ENCODE results near the gene CNDP2.

CNDP2 gene

GRCh38 chr18:74534981-74535649 lies 39.0 kb downstream of the CNDP2 start:
- H3K4me1 Mint-ChIP-seq (ENCODE audit: low read depth), result no peaks in the 10 kb centered on the region
- no peaks in the 10 kb centered on the region for H3K36me3 Mint-ChIP-seq (ENCODE audit: low read depth)
- DNase-seq (ENCODE audit: low spot score), result no peak
- H3K27ac Mint-ChIP-seq, result no peak overlapping the region
- no peak overlapping the region for H3K4me3 Mint-ChIP-seq
- H3K9me3 Mint-ChIP-seq, result no peaks in the 10 kb centered on the region
- peaks cover 8% of the 10 kb centered on the region for H3K27me3 Mint-ChIP-seq (ENCODE audit: low read depth)

DNA sequence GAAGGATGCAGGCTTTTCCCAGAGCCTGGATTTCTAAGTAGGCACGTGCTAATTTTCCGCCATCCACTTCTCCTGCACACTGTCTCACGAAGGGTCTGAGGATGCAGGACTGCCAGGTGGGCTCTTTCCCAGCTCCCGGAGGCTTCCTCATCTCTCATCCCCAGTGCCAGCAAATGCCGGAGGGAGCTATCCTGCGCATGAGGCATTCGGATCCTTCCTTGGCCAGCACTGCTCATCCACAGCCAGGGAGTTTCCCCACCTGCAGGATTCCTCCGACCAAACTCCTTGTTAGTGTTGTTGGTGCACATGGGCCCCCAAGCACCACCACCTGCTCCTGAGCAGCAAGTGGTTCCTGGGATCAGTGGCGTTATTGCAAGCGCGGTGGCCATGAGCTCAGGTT lies 43.1 kb downstream of the CNDP2 start:
- H3K9me3 Mint-ChIP-seq, result no peaks in the 10 kb centered on the region
- no peaks in the 10 kb centered on the region for H3K36me3 Mint-ChIP-seq (ENCODE audit: low read depth)
- H3K4me1 Mint-ChIP-seq (ENCODE audit: low read depth), result no peaks in the 10 kb centered on the region
- H3K27ac Mint-ChIP-seq, result no peak overlapping the region
- DNase-seq (ENCODE audit: low spot score), result no peak
- H3K27me3 Mint-ChIP-seq (ENCODE audit: low read depth), result peaks cover 8% of the 10 kb centered on the region
- H3K4me3 Mint-ChIP-seq, result no peak overlapping the region

DNA sequence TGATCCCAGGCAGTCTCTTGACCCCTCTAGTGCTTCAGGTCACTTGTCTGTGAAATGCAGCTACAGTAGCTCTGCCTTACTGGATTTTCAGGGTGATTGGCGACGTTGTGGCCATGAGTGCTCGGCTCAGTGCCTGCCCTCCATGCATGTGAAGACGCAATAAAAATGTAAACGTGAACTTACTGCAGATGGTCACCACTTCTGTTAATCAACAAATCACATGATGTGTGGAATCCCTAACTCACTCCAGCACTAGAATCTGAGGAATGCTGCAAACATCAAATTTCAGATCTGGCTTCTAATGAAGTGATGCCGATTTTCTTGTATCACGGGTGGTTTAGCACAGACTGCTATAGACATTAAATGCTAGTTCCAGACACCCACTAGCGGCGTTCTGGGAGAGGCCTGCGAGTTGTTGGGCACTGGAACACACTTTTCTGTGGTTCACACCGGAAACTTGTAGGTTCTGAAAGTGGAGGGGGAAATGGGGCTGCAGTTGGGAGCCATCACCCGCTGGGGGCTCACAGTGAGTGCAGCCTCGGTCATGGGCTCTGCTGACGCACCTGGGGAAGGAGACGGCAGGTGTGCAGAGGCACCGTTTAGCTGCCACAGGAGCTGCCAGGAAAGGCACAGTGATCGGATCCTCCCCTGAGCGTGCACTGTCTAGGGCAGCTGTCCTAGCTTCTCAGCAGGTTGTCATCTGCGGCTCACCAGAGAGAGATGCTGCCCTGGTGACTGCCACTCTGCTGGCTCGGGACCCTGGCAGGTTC lies 44.7 kb downstream of the CNDP2 start:
- peaks cover 8% of the 10 kb centered on the region for H3K27me3 Mint-ChIP-seq (ENCODE audit: low read depth)
- no peak for DNase-seq (ENCODE audit: low spot score)
- no peak overlapping the region for H3K4me3 Mint-ChIP-seq
- no peaks in the 10 kb centered on the region for H3K9me3 Mint-ChIP-seq
- H3K27ac Mint-ChIP-seq, result no peak overlapping the region
- no peaks in the 10 kb centered on the region for H3K36me3 Mint-ChIP-seq (ENCODE audit: low read depth)
- H3K4me1 Mint-ChIP-seq (ENCODE audit: low read depth), result no peaks in the 10 kb centered on the region

DNA sequence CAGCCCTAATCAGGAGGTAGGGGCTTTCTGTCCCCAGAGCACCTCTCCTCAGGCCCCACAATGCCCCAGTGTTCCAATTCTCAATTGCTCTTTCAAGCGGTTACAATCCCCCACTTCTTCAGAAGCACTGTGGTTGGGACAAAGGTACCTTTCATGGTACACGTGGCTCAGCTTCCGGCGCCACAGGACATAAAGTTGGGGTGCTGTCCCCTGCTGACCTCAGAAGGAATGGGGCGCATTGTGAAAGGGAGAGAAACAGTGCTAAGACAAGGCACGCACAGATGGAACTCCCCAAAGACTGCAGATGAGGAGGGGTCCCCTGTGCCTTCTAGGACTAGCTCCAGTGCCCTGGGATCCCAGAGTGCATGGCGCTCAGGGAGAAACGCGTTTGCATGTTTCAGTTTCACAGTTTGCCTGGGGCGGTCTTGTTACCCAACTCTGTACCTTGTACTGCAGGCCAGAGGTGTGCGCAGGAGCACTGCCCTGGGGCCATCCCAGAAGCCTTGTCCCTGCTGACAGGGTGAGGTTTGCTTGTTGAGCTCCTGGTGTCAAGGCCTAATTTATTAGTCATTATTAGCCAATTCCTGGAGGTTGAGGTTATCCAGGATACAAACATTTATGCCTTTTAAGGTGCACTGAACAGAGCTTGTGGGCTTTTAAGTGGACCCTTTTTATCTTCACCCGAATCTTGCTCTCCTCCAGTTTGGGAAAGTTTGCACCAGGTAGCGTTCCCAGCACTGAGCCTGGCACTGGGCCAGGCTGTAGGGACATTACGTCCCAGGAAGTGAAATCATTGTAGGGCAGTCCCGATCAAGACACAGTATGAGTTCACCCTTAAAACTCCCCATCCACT lies 45.8 kb downstream of the CNDP2 start:
- Mint-ChIP-seq H3K36me3 (ENCODE audit: low read depth) (no peaks in the 10 kb centered on the region), H3K4me1 (ENCODE audit: low read depth) (no peaks in the 10 kb centered on the region), H3K9me3 (no peaks in the 10 kb centered on the region), H3K27ac (no peak overlapping the region), H3K27me3 (ENCODE audit: low read depth) (peaks cover 4% of the 10 kb centered on the region), H3K4me3 (no peak overlapping the region)
- DNase-seq (ENCODE audit: low spot score), result no peak

GRCh38 chr18:74544898-74545297 lies 48.7 kb downstream of the CNDP2 start:
- Mint-ChIP-seq H3K4me1 (ENCODE audit: low read depth) (no peaks in the 10 kb centered on the region), H3K27me3 (ENCODE audit: low read depth) (no peaks in the 10 kb centered on the region), H3K9me3 (peaks cover 12% of the 10 kb centered on the region), H3K4me3 (no peak overlapping the region), H3K27ac (no peak overlapping the region), H3K36me3 (ENCODE audit: low read depth) (no peaks in the 10 kb centered on the region)
- DNase-seq (ENCODE audit: low spot score), result no peak

- DNase-seq (ENCODE audit: low spot score), result no peak
- Mint-ChIP-seq H3K9me3 (peaks cover 12% of the 10 kb centered on the region), H3K27ac (no peak overlapping the region), H3K27me3 (ENCODE audit: low read depth) (no peaks in the 10 kb centered on the region), H3K4me1 (ENCODE audit: low read depth) (no peaks in the 10 kb centered on the region), H3K4me3 (no peak overlapping the region), H3K36me3 (ENCODE audit: low read depth) (no peaks in the 10 kb centered on the region)
Observed at GRCh38 chr18:74546007-74546406, 49.8 kb downstream of the CNDP2 start.

GRCh38 chr18:74546751-74547530 lies 50.8 kb downstream of the CNDP2 start:
- H3K4me1 Mint-ChIP-seq (ENCODE audit: low read depth), result no peaks in the 10 kb centered on the region
- H3K4me3 Mint-ChIP-seq, result no peak overlapping the region
- DNase-seq (ENCODE audit: low spot score), result no peak
- no peaks in the 10 kb centered on the region for H3K27me3 Mint-ChIP-seq (ENCODE audit: low read depth)
- H3K27ac Mint-ChIP-seq, result no peak overlapping the region
- peaks cover 12% of the 10 kb centered on the region for H3K9me3 Mint-ChIP-seq
- no peaks in the 10 kb centered on the region for H3K36me3 Mint-ChIP-seq (ENCODE audit: low read depth)

GRCh38 chr18:74547860-74548259 lies 51.7 kb downstream of the CNDP2 start:
- H3K27ac Mint-ChIP-seq, result no peak overlapping the region
- peaks cover 12% of the 10 kb centered on the region for H3K9me3 Mint-ChIP-seq
- H3K36me3 Mint-ChIP-seq (ENCODE audit: low read depth), result no peaks in the 10 kb centered on the region

DNA sequence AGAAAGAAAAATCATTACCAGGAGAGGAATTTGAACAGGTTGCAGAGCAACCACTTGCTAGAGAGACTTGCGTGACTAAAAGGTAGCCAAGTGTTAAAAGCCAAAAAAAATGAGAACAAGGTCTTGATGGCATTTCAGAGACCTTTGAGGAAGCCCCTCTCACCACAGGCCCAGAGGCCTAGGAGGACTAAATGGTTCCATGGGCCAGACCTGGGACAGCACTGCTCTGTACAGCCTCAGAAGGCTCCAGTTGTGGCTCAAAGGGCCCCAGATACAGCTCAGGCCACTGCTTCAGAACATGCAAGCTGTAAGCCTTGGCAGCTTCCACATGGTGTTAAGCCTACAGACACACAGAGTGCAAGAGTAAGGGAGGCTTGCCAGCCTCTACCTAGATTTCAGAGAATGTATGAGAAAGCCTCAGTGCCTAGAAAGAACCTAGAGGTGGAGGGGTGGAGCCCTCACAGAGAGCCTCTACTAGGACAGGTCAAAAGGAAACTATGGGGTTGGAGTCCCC lies 53.5 kb downstream of the CNDP2 start:
- Mint-ChIP-seq H3K4me3 (no peak overlapping the region), H3K9me3 (peaks cover 12% of the 10 kb centered on the region)

More at GRCh38 chr18:74547860-74548259, 51.7 kb downstream of the CNDP2 start:
- Mint-ChIP-seq H3K4me3 (no peak overlapping the region), H3K4me1 (ENCODE audit: low read depth) (no peaks in the 10 kb centered on the region), H3K27me3 (ENCODE audit: low read depth) (no peaks in the 10 kb centered on the region)
- no peak for DNase-seq (ENCODE audit: low spot score)

GRCh38 chr18:74550886-74551285 lies 54.7 kb downstream of the CNDP2 start:
- DNase-seq (ENCODE audit: low spot score), result no peak
- H3K27me3 Mint-ChIP-seq (ENCODE audit: low read depth), result peaks cover 2% of the 10 kb centered on the region
- H3K4me1 Mint-ChIP-seq (ENCODE audit: low read depth), result no peaks in the 10 kb centered on the region
- no peaks in the 10 kb centered on the region for H3K36me3 Mint-ChIP-seq (ENCODE audit: low read depth)
- peaks cover 12% of the 10 kb centered on the region for H3K9me3 Mint-ChIP-seq
- H3K4me3 Mint-ChIP-seq, result no peak overlapping the region
- no peak overlapping the region for H3K27ac Mint-ChIP-seq

More for the DNA sequence above, 53.5 kb downstream of the CNDP2 start:
- Mint-ChIP-seq H3K4me1 (ENCODE audit: low read depth) (no peaks in the 10 kb centered on the region), H3K36me3 (ENCODE audit: low read depth) (no peaks in the 10 kb centered on the region), H3K27ac (no peak overlapping the region), H3K27me3 (ENCODE audit: low read depth) (peaks cover 2% of the 10 kb centered on the region)
- DNase-seq (ENCODE audit: low spot score), result no peak

DNA sequence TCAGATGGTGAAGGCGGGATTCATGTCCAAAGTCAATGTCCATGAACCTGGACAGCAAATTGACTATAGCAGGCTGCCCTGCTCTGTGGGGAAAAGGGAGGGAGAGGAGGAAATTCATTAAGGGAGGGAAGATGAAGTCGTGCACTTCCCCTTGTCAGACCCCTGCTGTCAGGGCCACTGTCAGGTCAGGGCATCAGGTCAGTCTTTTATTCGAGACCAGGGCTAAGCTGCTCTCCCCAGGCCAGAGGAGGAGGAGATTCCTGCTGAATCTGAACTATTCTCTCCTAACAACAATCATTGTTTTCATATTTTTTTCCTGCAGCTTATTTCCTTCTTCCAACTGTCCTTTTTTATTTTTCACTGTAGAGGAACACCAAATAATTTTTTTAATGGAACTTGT lies 55.3 kb downstream of the CNDP2 start:
- H3K4me3 Mint-ChIP-seq, result no peak overlapping the region
- DNase-seq (ENCODE audit: low spot score), result no peak
- H3K27ac Mint-ChIP-seq, result no peak overlapping the region
- H3K27me3 Mint-ChIP-seq (ENCODE audit: low read depth), result peaks cover 2% of the 10 kb centered on the region
- H3K4me1 Mint-ChIP-seq (ENCODE audit: low read depth), result no peaks in the 10 kb centered on the region
- H3K36me3 Mint-ChIP-seq (ENCODE audit: low read depth), result no peaks in the 10 kb centered on the region
- H3K9me3 Mint-ChIP-seq, result peaks cover 12% of the 10 kb centered on the region

DNA sequence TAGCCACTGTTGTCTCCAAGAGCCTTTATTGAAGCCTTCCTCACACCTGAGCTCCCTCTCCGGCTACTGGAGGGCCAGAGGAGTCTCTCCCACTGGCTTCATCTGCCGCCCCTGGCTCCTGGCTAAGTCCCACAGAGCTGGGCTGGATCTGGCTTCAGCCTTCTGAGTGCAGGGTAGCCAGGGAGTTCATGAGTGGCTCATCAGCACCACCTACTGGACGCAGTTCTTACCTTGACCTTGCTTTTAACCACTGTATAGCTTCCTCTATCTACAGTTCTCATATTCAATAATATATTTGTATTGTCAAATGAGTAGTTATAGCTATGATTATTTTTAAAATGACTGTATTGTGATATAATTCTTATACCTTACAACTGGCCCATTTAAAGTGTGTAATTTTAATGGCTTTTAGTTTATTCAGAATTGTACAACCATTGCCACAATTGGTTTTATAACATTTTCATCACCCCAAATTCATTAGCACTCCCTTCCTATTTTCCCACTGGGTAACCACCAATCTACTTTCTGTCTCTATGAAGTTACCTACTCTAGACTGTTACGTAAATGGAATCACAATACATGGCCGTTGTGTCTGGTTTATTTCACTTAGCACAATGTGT lies 55.9 kb downstream of the CNDP2 start:
- Mint-ChIP-seq H3K4me1 (ENCODE audit: low read depth) (no peaks in the 10 kb centered on the region), H3K4me3 (no peak overlapping the region), H3K36me3 (ENCODE audit: low read depth) (no peaks in the 10 kb centered on the region), H3K27ac (no peak overlapping the region), H3K9me3 (peaks cover 12% of the 10 kb centered on the region), H3K27me3 (ENCODE audit: low read depth) (peaks cover 2% of the 10 kb centered on the region)
- peak; percentile 62 for DNase-seq (ENCODE audit: low spot score)

GRCh38 chr18:74556126-74556525 lies 60.0 kb downstream of the CNDP2 start:
- Mint-ChIP-seq H3K4me1 (ENCODE audit: low read depth) (no peaks in the 10 kb centered on the region), H3K27me3 (ENCODE audit: low read depth) (peaks cover 2% of the 10 kb centered on the region), H3K27ac (no peak overlapping the region)

More at GRCh38 chr18:74556126-74556525, 60.0 kb downstream of the CNDP2 start:
- Mint-ChIP-seq H3K4me3 (no peak overlapping the region), H3K36me3 (ENCODE audit: low read depth) (no peaks in the 10 kb centered on the region), H3K9me3 (no peaks in the 10 kb centered on the region)
- DNase-seq (ENCODE audit: low spot score), result no peak

Measured in T-helper 2 cell treated with Interferon-gamma antibody and Interleukin-4, amounts not matched to agents 5 μg/mL and 100 μg/mL, for 36 hours (primary cell).